CD14-positive monocyte (primary cell): ENCODE results near the gene PPOX. TPM values are rescaled to one million over a fixed set of nuclear protein-coding genes. Genes with fewer than 3 reads are reported as not detected.

Experiments used
- DNase-seq, 3 donors: peaks; one replicate each; pipeline ENCODE4 v3.0.0-alpha.2; 2011 to 2022
- H2AFZ ChIP-seq: 2 replicates; pipeline ENCODE4 v1.6.0; 2012; ENCODE audit warnings: mild to moderate bottlenecking, low read depth, low read length, inconsistent platforms; ENCODE audit not compliant: insufficient read depth, poor library complexity, severe bottlenecking
- H3K27ac ChIP-seq, 2 donors: 1 replicate in 1 of 2; 2 replicates in 1 of 2; pipeline ENCODE4 v1.5.1; 2012 to 2013; ENCODE audit warnings: low read length in 2 of 2, control low read depth in 1 of 2, inconsistent platforms in 1 of 2, low read depth in 1 of 2, mild to moderate bottlenecking in 1 of 2
- H3K27me3 ChIP-seq, 2 donors: one replicate each; pipeline versions ENCODE4 v1.6.0 to v1.6.1; 2011 to 2013; ENCODE audit warnings: low read length in 2 of 2; ENCODE audit not compliant: control insufficient read depth in 2 of 2, insufficient read depth in 2 of 2
- H3K36me3 ChIP-seq, 2 donors: replicated peaks in 1 of 2; 1 replicate in 1 of 2; 2 replicates in 1 of 2; pipeline versions ENCODE4 v1.5.1 to v1.6.1; 2012 to 2013; ENCODE audit warnings: low read length in 2 of 2, control low read depth in 1 of 2, inconsistent platforms in 1 of 2, mild to moderate bottlenecking in 1 of 2; ENCODE audit not compliant: insufficient read depth in 2 of 2, control insufficient read depth in 1 of 2
- H3K4me1 ChIP-seq, 2 donors: 1 replicate in 1 of 2; 2 replicates in 1 of 2; pipeline versions ENCODE4 v1.5.1 to v1.6.1; 2012 to 2013; ENCODE audit warnings: low read length in 2 of 2, control low read depth in 1 of 2, inconsistent platforms in 1 of 2, mild to moderate bottlenecking in 1 of 2, moderate library complexity in 1 of 2; ENCODE audit not compliant: insufficient read depth in 2 of 2, control insufficient read depth in 1 of 2
- H3K4me2 ChIP-seq: replicated peaks from 2 replicates; pipeline ENCODE3; 2012; ENCODE audit warnings: low read length, moderate library complexity, mild to moderate bottlenecking; ENCODE audit not compliant: poor library complexity, severe bottlenecking; ENCODE audit errors: extremely low read depth
- H3K4me3 ChIP-seq, 3 experiments: fragments of 200-600 bp in 1 of 3; sonication (generic) in 1 of 3; replicated peaks in 1 of 3; 1 replicate in 2 of 3; 2 replicates in 1 of 3; pipeline ENCODE4 v1.5.1; 2011 to 2013; ENCODE audit warnings: low read length in 3 of 3, mild to moderate bottlenecking in 3 of 3, control low read depth in 2 of 3, low read depth in 2 of 3, inconsistent platforms in 1 of 3, moderate library complexity in 1 of 3
- H3K79me2 ChIP-seq: 2 replicates; pipeline ENCODE4 v1.6.0; 2012; ENCODE audit warnings: mild to moderate bottlenecking, control low read depth, inconsistent platforms, low read length, moderate library complexity; ENCODE audit not compliant: insufficient read depth
- H3K9ac ChIP-seq: 2 replicates; pipeline ENCODE4 v1.6.0; 2017; ENCODE audit warnings: low read length, mild to moderate bottlenecking; ENCODE audit not compliant: insufficient read depth, poor library complexity, severe bottlenecking
- H3K9me3 ChIP-seq, 2 donors: replicated peaks in 1 of 2; 1 replicate in 1 of 2; 2 replicates in 1 of 2; pipeline versions ENCODE4 v1.5.1 to v1.6.1; 2012 to 2013; ENCODE audit warnings: low read length in 2 of 2, control low read depth in 1 of 2; ENCODE audit not compliant: control insufficient read depth in 1 of 2, insufficient read depth in 1 of 2
- H4K20me1 ChIP-seq: 2 replicates; pipeline ENCODE4 v1.6.0; 2012; ENCODE audit warnings: mild to moderate bottlenecking, low read length, control low read depth, moderate library complexity; ENCODE audit not compliant: insufficient read depth
- H3K27ac Mint-ChIP-seq, 7 donors: one replicate each; pipeline ENCODE4 v1.8.0; 2020; ENCODE audit warnings: mild to moderate bottlenecking in 7 of 7, mixed read lengths in 7 of 7, moderate library complexity in 6 of 7, inconsistent platforms in 2 of 7
- H3K27me3 Mint-ChIP-seq, 3 donors: one replicate each; pipeline ENCODE4 v1.8.0; 2021 to 2022; ENCODE audit warnings: low read depth in 3 of 3, mild to moderate bottlenecking in 3 of 3, mixed read lengths in 3 of 3, moderate library complexity in 3 of 3, inconsistent platforms in 1 of 3
- H3K36me3 Mint-ChIP-seq, 2 donors: one replicate each; pipeline ENCODE4 v1.8.0; 2020; ENCODE audit warnings: mixed read lengths in 2 of 2, inconsistent platforms in 1 of 2, mild to moderate bottlenecking in 1 of 2
- H3K4me1 Mint-ChIP-seq: one replicate; pipeline ENCODE4 v1.8.0; 2020; ENCODE audit warnings: mild to moderate bottlenecking, mixed read lengths
- H3K4me3 Mint-ChIP-seq, 2 donors: one replicate each; pipeline ENCODE4 v1.8.0; 2020; ENCODE audit warnings: mild to moderate bottlenecking in 2 of 2, mixed read lengths in 2 of 2, moderate library complexity in 1 of 2
- H3K9me3 Mint-ChIP-seq, 7 donors: one replicate each; pipeline ENCODE4 v1.8.0; 2020 to 2022; ENCODE audit warnings: mixed read lengths in 7 of 7, mild to moderate bottlenecking in 6 of 7, moderate library complexity in 6 of 7, inconsistent platforms in 2 of 7
- WGBS: methylation state at CpG from one replicate; pipeline ENCODE4 v1.1.5; 2013; ENCODE audit warnings: missing lambda C conversion rate; ENCODE audit not compliant: insufficient coverage; 5-methylcytosine and 5-hydroxymethylcytosine counted together
- intact Hi-C, 2 donors: fragments of 100-400 bp; cut with micrococcal nuclease; formaldehyde crosslinking; loops; one replicate each; pipeline versions ENCODE4 v1.15.0 to v1.15.1; 2023
- polyA plus RNA-seq, 3 donors: library from polyadenylated mRNA; depleted of rRNA in 1 of 3; unstranded in 2 of 3; stranded (reverse) in 1 of 3; fragments of 300-500 nt in 2 of 3; fragments of >200 nt in 1 of 3; fragmentation: Illumina TruSeq in 2 of 3; gene quantifications; 1 replicate in 2 of 3; 2 replicates in 1 of 3; pipeline ENCODE4 v1.2.3, GENCODE V29; 2012 to 2021
- small RNA-seq: library from RNA; depleted of rRNA; stranded (forward); fragments of <200 nt; gene quantifications from one replicate; pipeline ENCODE3, GENCODE V24; 2012; ENCODE audit warnings: low read depth; ENCODE audit not compliant: insufficient read length
- TF ChIP-seq, protein P1 (sequence below): fragments of 200-600 bp; IDR thresholded peaks from one replicate; pipeline ENCODE4 v1.8.0; 2022; ENCODE audit warnings: antibody characterized with exemption, mild to moderate bottlenecking

PPOX gene
- polyA plus RNA-seq, 3 donors = 10.5 to 42.6 (median 10.8) TPM

DNA sequence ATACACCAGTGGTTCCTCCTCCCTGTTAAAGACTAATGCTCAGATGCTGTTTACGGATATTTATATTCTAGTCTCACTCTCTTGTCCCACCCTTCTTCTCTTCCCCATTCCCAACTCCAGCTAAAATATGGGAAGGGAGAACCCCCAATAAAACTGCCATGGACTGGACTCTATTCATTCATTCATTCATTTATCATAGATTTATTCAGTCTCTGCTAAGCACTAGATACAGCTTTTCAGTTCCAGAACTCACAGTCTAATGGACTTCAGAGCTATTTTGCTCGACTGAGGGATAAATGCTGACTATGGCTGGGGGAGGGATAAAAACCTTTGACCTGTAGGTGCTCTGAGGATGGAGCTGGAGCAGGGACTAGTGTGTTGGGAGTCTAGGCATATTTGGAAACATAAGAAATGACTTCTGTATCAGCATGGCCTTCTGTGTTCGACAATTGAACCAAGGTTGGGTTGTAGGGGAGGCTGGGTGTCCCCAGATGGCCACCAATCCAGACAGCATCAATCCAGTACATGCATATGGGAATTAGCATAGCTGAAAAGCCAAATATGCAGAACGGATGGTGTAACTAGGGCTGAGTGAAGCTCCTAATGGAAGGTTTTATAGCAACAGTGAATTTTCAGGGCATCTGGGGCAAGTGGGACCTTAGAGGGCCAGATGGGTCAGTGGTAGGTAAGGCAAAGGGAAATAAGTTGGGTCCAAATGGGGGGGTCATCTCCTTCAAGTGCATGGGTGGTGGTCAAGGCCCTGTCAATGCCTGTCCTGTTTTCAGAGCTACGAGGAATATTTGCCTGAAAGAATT, 53.1 kb downstream of the PPOX start:
- Histone ChIP-seq H3K27ac (peak overlapping the region in 1 of 2 donors; percentile 100), H3K4me2 (peak overlapping the region; percentile 100), H3K36me3 (peaks cover 26 to 54% of the 10 kb centered on the region in 2 donors), H3K4me1 (peaks cover 25 to 36% of the 10 kb centered on the region in 2 donors), H3K4me3 (no peak overlapping the region), H2AFZ (no peak overlapping the region), H3K27me3 (no peaks in the 10 kb centered on the region), H3K79me2 (peaks cover 54% of the 10 kb centered on the region), H3K9me3 (no peaks in the 10 kb centered on the region), H4K20me1 (peaks cover 71% of the 10 kb centered on the region), H3K9ac (no peak overlapping the region)
- H3K9me3 Mint-ChIP-seq = peaks cover 0 to 2% (median 0%) of the 10 kb centered on the region in 7 donors
- peaks cover 60% of the 10 kb centered on the region for H3K4me1 Mint-ChIP-seq
- TF ChIP-seq, protein P1, sequence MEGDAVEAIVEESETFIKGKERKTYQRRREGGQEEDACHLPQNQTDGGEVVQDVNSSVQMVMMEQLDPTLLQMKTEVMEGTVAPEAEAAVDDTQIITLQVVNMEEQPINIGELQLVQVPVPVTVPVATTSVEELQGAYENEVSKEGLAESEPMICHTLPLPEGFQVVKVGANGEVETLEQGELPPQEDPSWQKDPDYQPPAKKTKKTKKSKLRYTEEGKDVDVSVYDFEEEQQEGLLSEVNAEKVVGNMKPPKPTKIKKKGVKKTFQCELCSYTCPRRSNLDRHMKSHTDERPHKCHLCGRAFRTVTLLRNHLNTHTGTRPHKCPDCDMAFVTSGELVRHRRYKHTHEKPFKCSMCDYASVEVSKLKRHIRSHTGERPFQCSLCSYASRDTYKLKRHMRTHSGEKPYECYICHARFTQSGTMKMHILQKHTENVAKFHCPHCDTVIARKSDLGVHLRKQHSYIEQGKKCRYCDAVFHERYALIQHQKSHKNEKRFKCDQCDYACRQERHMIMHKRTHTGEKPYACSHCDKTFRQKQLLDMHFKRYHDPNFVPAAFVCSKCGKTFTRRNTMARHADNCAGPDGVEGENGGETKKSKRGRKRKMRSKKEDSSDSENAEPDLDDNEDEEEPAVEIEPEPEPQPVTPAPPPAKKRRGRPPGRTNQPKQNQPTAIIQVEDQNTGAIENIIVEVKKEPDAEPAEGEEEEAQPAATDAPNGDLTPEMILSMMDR = no peak
- peak overlapping the region; percentile 20 to 100 (median 100) for H3K27ac Mint-ChIP-seq
- 97% methylated on average over 3 of the region's 5 CpGs for WGBS
- DNase-seq = no peak
- H3K4me3 Mint-ChIP-seq = no peak overlapping the region
- peaks cover 0 to 1% (median 1%) of the 10 kb centered on the region in 3 donors for H3K27me3 Mint-ChIP-seq
- intact Hi-C loops = no loop called here
- peaks cover 61 to 65% of the 10 kb centered on the region in 2 donors for H3K36me3 Mint-ChIP-seq

DNA sequence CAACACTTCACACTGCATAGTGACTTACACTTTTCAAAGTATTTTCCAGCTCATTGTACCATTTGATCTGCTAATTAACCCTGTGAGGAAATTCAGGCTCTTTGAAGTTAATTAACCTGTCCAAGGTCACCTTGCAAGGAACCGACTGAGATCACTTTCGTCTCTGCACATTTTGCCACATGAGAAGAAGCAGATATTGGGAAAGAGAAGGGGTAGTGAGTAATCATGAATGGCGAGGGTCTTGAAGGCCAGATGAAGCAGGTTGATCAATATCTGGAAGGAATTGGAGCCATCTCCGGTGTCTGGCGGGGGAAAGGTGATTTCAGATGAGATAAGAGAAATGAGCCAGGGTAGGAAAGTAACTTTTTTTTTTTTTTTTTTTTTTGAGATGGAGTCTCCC, 53.8 kb downstream of the PPOX start:
- Histone ChIP-seq H3K4me3 (no peak overlapping the region), H3K4me2 (no peak overlapping the region), H4K20me1 (peaks cover 71% of the 10 kb centered on the region), H3K27ac (peak overlapping the region in 1 of 2 donors; percentile 13), H3K9ac (no peak overlapping the region), H3K9me3 (no peaks in the 10 kb centered on the region), H2AFZ (no peak overlapping the region), H3K4me1 (peaks cover 20 to 37% of the 10 kb centered on the region in 2 donors), H3K79me2 (peaks cover 47% of the 10 kb centered on the region), H3K36me3 (peaks cover 26 to 57% of the 10 kb centered on the region in 2 donors), H3K27me3 (no peaks in the 10 kb centered on the region)
- intact Hi-C loops = no loop called here
- Mint-ChIP-seq H3K27ac (peak overlapping the region in 5 of 7 donors; percentile 15 to 100 (median 60)), H3K27me3 (peaks cover 0 to 1% (median 1%) of the 10 kb centered on the region in 3 donors), H3K4me3 (no peak overlapping the region), H3K4me1 (peaks cover 62% of the 10 kb centered on the region), H3K9me3 (peaks cover 0 to 2% (median 0%) of the 10 kb centered on the region in 7 donors), H3K36me3 (peaks cover 61 to 66% of the 10 kb centered on the region in 2 donors)
- TF ChIP-seq, protein P1 = no peak
- WGBS = 93% methylated on average over 3 of the region's 5 CpGs
- DNase-seq = no peak

Small RNA genes within 50 kb of the gene (small RNA-seq; reads per million reads assigned to genes)
- not detected for gene RF01225

Other genes starting within 250 kb of the PPOX start
- not detected for gene ITLN2, start 211.6 kb upstream of the PPOX start, polyA plus RNA-seq
- gene F11R, start 145.3 kb upstream of the PPOX start, polyA plus RNA-seq = 10 to 100 TPM; 28.8 to 58.0 (median 35.9) TPM
- 10 to 100 TPM in 2 of 3 donors, 1 to 10 TPM in 1; 9.9 to 20.3 (median 11.8) TPM for gene TSTD1, start 127.5 kb upstream of the PPOX start, polyA plus RNA-seq
- gene USF1, start 120.4 kb upstream of the PPOX start, polyA plus RNA-seq = 100 to 1,000 TPM in 1 of 3 donors, 10 to 100 TPM in 1, 1 to 10 TPM in 1; 6.3 to 335 (median 25.5) TPM
- 100 to 1,000 TPM; 101 to 140 (median 129) TPM for gene ARHGAP30, start 96.5 kb upstream of the PPOX start, polyA plus RNA-seq
- under 1 TPM in 2 of 3 donors, not detected in 1; 0.07 TPM for gene NECTIN4, start 76.9 kb upstream of the PPOX start, polyA plus RNA-seq
- under 1 TPM in 1 of 3 donors, not detected in 2; 0.08 TPM for gene KLHDC9, start 68.1 kb upstream of the PPOX start, polyA plus RNA-seq
- gene PFDN2, start 48.4 kb upstream of the PPOX start, polyA plus RNA-seq = 10 to 100 TPM; 59.1 to 80.7 (median 65.6) TPM
- gene NIT1, start 48.3 kb upstream of the PPOX start, polyA plus RNA-seq = 10 to 100 TPM; 28.4 to 84.7 (median 35.7) TPM
- gene DEDD, start 33.8 kb upstream of the PPOX start, polyA plus RNA-seq = 10 to 100 TPM; 40.9 to 56.3 (median 42.2) TPM
- gene UFC1, start 12.4 kb upstream of the PPOX start, polyA plus RNA-seq = 100 to 1,000 TPM; 100 to 120 (median 108) TPM
- gene USP21, start 6.9 kb upstream of the PPOX start, polyA plus RNA-seq = 10 to 100 TPM; 11.0 to 42.8 (median 11.3) TPM
- gene B4GALT3, start 11.1 kb downstream of the PPOX start, polyA plus RNA-seq = 10 to 100 TPM; 16.8 to 50.3 (median 21.0) TPM
- gene ADAMTS4, start 32.6 kb downstream of the PPOX start, polyA plus RNA-seq = under 1 TPM in 2 of 3 donors, not detected in 1; 0.01 to 0.04 TPM
- gene NDUFS2, start 35.9 kb downstream of the PPOX start, polyA plus RNA-seq = 100 to 1,000 TPM in 2 of 3 donors, 10 to 100 TPM in 1; 87.5 to 119 (median 101) TPM
- gene FCER1G, start 48.9 kb downstream of the PPOX start, polyA plus RNA-seq = 1,000 to 10,000 TPM; 2,686 to 4,191 (median 2,715) TPM
- not detected for gene APOA2, start 57.2 kb downstream of the PPOX start, polyA plus RNA-seq
- gene TOMM40L, start 59.6 kb downstream of the PPOX start, polyA plus RNA-seq = 10 to 100 TPM in 1 of 3 donors, 1 to 10 TPM in 2; 3.8 to 31.5 (median 5.2) TPM
- not detected for gene NR1I3, start 71.8 kb downstream of the PPOX start, polyA plus RNA-seq
- gene PCP4L1, start 92.3 kb downstream of the PPOX start, polyA plus RNA-seq = not detected
- gene MPZ, start 143.5 kb downstream of the PPOX start, polyA plus RNA-seq = 1 to 10 TPM in 1 of 3 donors, under 1 TPM in 1, not detected in 1; 0.16 to 9.4 TPM
- 100 to 1,000 TPM; 208 to 350 (median 323) TPM for gene SDHC, start 148.0 kb downstream of the PPOX start, polyA plus RNA-seq
- gene CFAP126, start 201.4 kb downstream of the PPOX start, polyA plus RNA-seq = not detected